ENCODE data around the gene DNAH8.

DNAH8 gene

GRCh38 chr6:39061182-39061581 is 346.1 kb downstream of the DNAH8 start:
- in situ Hi-C loops (cut with HindIII; ENCODE audit: low sequenced_read_pairs), result no loop called here

GRCh38 chr6:39061588-39061987 is 346.5 kb downstream of the DNAH8 start:
- in situ Hi-C loops (cut with HindIII; ENCODE audit: low sequenced_read_pairs), result no loop called here

GRCh38 chr6:39062014-39062740 is 347.1 kb downstream of the DNAH8 start:
- in situ Hi-C loops (cut with HindIII; ENCODE audit: low sequenced_read_pairs), result no loop called here

GRCh38 chr6:39063526-39063925 is 348.4 kb downstream of the DNAH8 start:
- in situ Hi-C loops (cut with HindIII; ENCODE audit: low sequenced_read_pairs), result no loop called here

GRCh38 chr6:39065561-39065960 is 350.4 kb downstream of the DNAH8 start:
- in situ Hi-C loops (cut with HindIII; ENCODE audit: low sequenced_read_pairs), result no loop called here

GRCh38 chr6:39068391-39068790 is 353.3 kb downstream of the DNAH8 start:
- in situ Hi-C loops (cut with HindIII; ENCODE audit: low sequenced_read_pairs), result no loop called here

- in situ Hi-C loops (cut with HindIII; ENCODE audit: low sequenced_read_pairs), result no loop called here
Observed at GRCh38 chr6:39072830-39073229, 357.7 kb downstream of the DNAH8 start.

GRCh38 chr6:39073471-39074355 is 358.6 kb downstream of the DNAH8 start:
- in situ Hi-C loops (cut with HindIII; ENCODE audit: low sequenced_read_pairs), result no loop called here

- in situ Hi-C loops (cut with HindIII; ENCODE audit: low sequenced_read_pairs), result no loop called here
Observed at GRCh38 chr6:39074486-39074885, 359.4 kb downstream of the DNAH8 start.

GRCh38 chr6:39075010-39075686 is 360.0 kb downstream of the DNAH8 start:
- in situ Hi-C loops (cut with HindIII; ENCODE audit: low sequenced_read_pairs), result no loop called here

- in situ Hi-C loops (cut with HindIII; ENCODE audit: low sequenced_read_pairs), result no loop called here
Observed at GRCh38 chr6:39075807-39076622, 360.9 kb downstream of the DNAH8 start.

GRCh38 chr6:39076623-39077535 is 361.8 kb downstream of the DNAH8 start:
- in situ Hi-C loops (cut with HindIII; ENCODE audit: low sequenced_read_pairs), result no loop called here

- in situ Hi-C loops (cut with HindIII; ENCODE audit: low sequenced_read_pairs), result no loop called here
Observed at GRCh38 chr6:39077882-39078594, 362.9 kb downstream of the DNAH8 start.

GRCh38 chr6:39078695-39079094 is 363.6 kb downstream of the DNAH8 start:
- in situ Hi-C loops (cut with HindIII; ENCODE audit: low sequenced_read_pairs), result no loop called here

GRCh38 chr6:39079197-39080125 is 364.4 kb downstream of the DNAH8 start:
- in situ Hi-C loops (cut with HindIII; ENCODE audit: low sequenced_read_pairs), result no loop called here
